PC-3 (cell line): ENCODE results near the gene ZNF23. TPM values are rescaled to one million over a fixed set of nuclear protein-coding genes. Genes with fewer than 3 reads are reported as not detected.

ENCODE experiments used
- ATAC-seq: fragments of 200-7000 bp; cut with Tn5 transposase; 2 replicates; pipeline ENCODE4 v1.9.1; 2020; ENCODE audit warnings: mild to moderate bottlenecking, moderate library complexity
- BruUV-seq: library from RNA; stranded (reverse); fragments of 400-500 nt; replicated peaks from 2 replicates; lab custom pipeline; 2021; lab: Mats Ljungman, UMichigan
- CTCF ChIA-PET: fragments of 300-600 bp; sonication (Branson Sonifier 250); formaldehyde crosslinking; loops from one replicate; lab custom pipeline; 2022; ENCODE audit warnings: antibody characterized with exemption; lab: Charles Lee
- POLR2A ChIA-PET: fragments of 300-600 bp; sonication (Branson Sonifier 250); formaldehyde crosslinking; loops from one replicate; lab custom pipeline; 2022; ENCODE audit warnings: antibody characterized with exemption; ENCODE audit not compliant: unreplicated experiment; lab: Charles Lee
- DNase-seq: peaks from one replicate; pipeline ENCODE4 v3.0.0-alpha.2; 2015
- H2AFZ ChIP-seq: fragments of 300-600 bp; sonication (generic); 2 replicates; pipeline ENCODE4 v1.6.0; 2016; ENCODE audit warnings: antibody characterized with exemption, low read length
- H3F3A ChIP-seq: fragments of 300-600 bp; sonication (generic); one replicate; pipeline ENCODE4 v1.6.0; 2017; ENCODE audit warnings: antibody characterized with exemption, low read length, control low read depth, mild to moderate bottlenecking; ENCODE audit not compliant: unreplicated experiment
- H3K27ac ChIP-seq: fragments of 300-600 bp; sonication (generic); 2 replicates; pipeline ENCODE4 v1.5.1; 2016; ENCODE audit warnings: mild to moderate bottlenecking, low read length
- H3K27me3 ChIP-seq: fragments of 300-600 bp; sonication (generic); 2 replicates; pipeline ENCODE4 v1.6.1; 2016; ENCODE audit warnings: low read length, mixed read lengths
- H3K36me3 ChIP-seq: fragments of 300-600 bp; sonication (generic); 2 replicates; pipeline ENCODE4 v1.6.1; 2016; ENCODE audit warnings: low read depth, mixed run types, low read length, mixed read lengths
- H3K4me1 ChIP-seq: fragments of 300-600 bp; sonication (generic); 2 replicates; pipeline ENCODE4 v1.5.1; 2016; ENCODE audit warnings: low read length; ENCODE audit not compliant: insufficient read depth
- H3K4me2 ChIP-seq: fragments of 300-600 bp; sonication (generic); 2 replicates; pipeline ENCODE4 v1.6.0; 2016; ENCODE audit warnings: low read length
- H3K4me3 ChIP-seq: fragments of 300-600 bp; sonication (generic); 2 replicates; pipeline ENCODE4 v1.5.1; 2016; ENCODE audit warnings: mild to moderate bottlenecking, low read length, mixed read lengths
- H3K79me2 ChIP-seq: fragments of 300-600 bp; sonication (generic); 2 replicates; pipeline ENCODE4 v1.6.1; 2017; ENCODE audit warnings: low read length, mixed read lengths
- H3K9ac ChIP-seq: fragments of 300-600 bp; sonication (generic); 2 replicates; pipeline ENCODE4 v1.6.0; 2016; ENCODE audit warnings: mild to moderate bottlenecking, low read length
- H3K9me2 ChIP-seq: fragments of 300-600 bp; sonication (generic); replicated peaks from 2 replicates; pipeline ENCODE4 v1.6.1; 2016; ENCODE audit warnings: mixed run types, low read length, mixed read lengths
- H3K9me3 ChIP-seq: fragments of 300-600 bp; sonication (generic); 2 replicates; pipeline ENCODE4 v1.6.1; 2016; ENCODE audit warnings: low read length, mixed read lengths
- H4K20me1 ChIP-seq: fragments of 300-600 bp; sonication (generic); 2 replicates; pipeline ENCODE4 v1.6.1; 2016; ENCODE audit warnings: low read length, mixed read lengths
- CTCF ChIP-seq: fragments of 300-600 bp; sonication (generic); conservative IDR thresholded peaks from 2 replicates; pipeline ENCODE4 v1.5.1; 2017; ENCODE audit warnings: antibody characterized with exemption, low read depth, mild to moderate bottlenecking, low read length
- EZH2 ChIP-seq: fragments of 300-600 bp; sonication (generic); IDR thresholded peaks from one replicate; pipeline ENCODE4 v1.6.1; 2017; ENCODE audit warnings: antibody characterized with exemption, mild to moderate bottlenecking, low read length; ENCODE audit not compliant: unreplicated experiment
- EZH2phosphoT487 ChIP-seq: fragments of 300-600 bp; sonication (generic); IDR thresholded peaks from 2 replicates; pipeline ENCODE4 v1.6.1; 2018; ENCODE audit warnings: mild to moderate bottlenecking, antibody characterized with exemption, low read length, borderline replicate concordance
- intact Hi-C: fragments of 100-400 bp; cut with micrococcal nuclease; formaldehyde crosslinking; loops from 2 replicates; pipeline ENCODE4 v1.9.0; 2023
- total RNA-seq: library from RNA; depleted of rRNA; stranded (reverse); fragments of >200 nt; gene quantifications from 2 replicates; pipeline ENCODE4 v1.2.3, GENCODE V29; 2014

ZNF23 gene
- total RNA-seq, 1 experiment from 2014 or later = 7.5 TPM

- Histone ChIP-seq H4K20me1 (no peaks in the 10 kb centered on the region), H2AFZ (no peak overlapping the region), H3K9me3 (no peaks in the 10 kb centered on the region), H3K9me2 (no peaks in the 10 kb centered on the region), H3K27me3 (no peaks in the 10 kb centered on the region), H3K4me2 (no peak overlapping the region), H3K9ac (no peak overlapping the region), H3K4me3 (no peak overlapping the region), H3K27ac (no peak overlapping the region), H3K79me2 (no peaks in the 10 kb centered on the region), H3F3A (no peaks in the 10 kb centered on the region), H3K4me1 (no peaks in the 10 kb centered on the region), H3K36me3 (no peaks in the 10 kb centered on the region)
- TF ChIP-seq EZH2phosphoT487 (no peak), EZH2 (no peak), CTCF (no peak)
- BruUV-seq = no TSS peak
- ChIA-PET POLR2A (no interaction called here), CTCF (no interaction called here)
- ATAC-seq = 0 out of 2 replicates have a peak, but pooled peaks have one; percentile 13
- intact Hi-C loops = no loop called here
- peak; percentile 40 for DNase-seq
Observed at GRCh38 chr16:71467810-71468209, 5.8 kb upstream of the ZNF23 start.

- no peak for DNase-seq
- peaks cover 3% of the 10 kb centered on the region for H3F3A ChIP-seq
Observed at GRCh38 chr16:71464231-71464630, 2.2 kb upstream of the ZNF23 start.

More at GRCh38 chr16:71464231-71464630, 2.2 kb upstream of the ZNF23 start:
- no peak overlapping the region for H2AFZ ChIP-seq
- H3K4me2 ChIP-seq = no peak overlapping the region
- no peaks in the 10 kb centered on the region for H3K27me3 ChIP-seq
- BruUV-seq = no TSS peak
- H3K9me3 ChIP-seq = no peaks in the 10 kb centered on the region
- H3K4me3 ChIP-seq = no peak overlapping the region
- H3K27ac ChIP-seq = no peak overlapping the region
- no peaks in the 10 kb centered on the region for H3K36me3 ChIP-seq
- H3K9ac ChIP-seq = no peak overlapping the region
- no peaks in the 10 kb centered on the region for H4K20me1 ChIP-seq
- peaks cover 13% of the 10 kb centered on the region for H3K4me1 ChIP-seq
- H3K79me2 ChIP-seq = peaks cover 27% of the 10 kb centered on the region
- ChIA-PET POLR2A (no interaction called here), CTCF (no interaction called here)
- no peak for TF ChIP-seq EZH2
- TF ChIP-seq EZH2phosphoT487 = no peak
- no peak for TF ChIP-seq CTCF
- no peak for ATAC-seq
- H3K9me2 ChIP-seq = no peaks in the 10 kb centered on the region
- intact Hi-C loops = no loop called here
